WI38 (cell line): Measurements from ENCODE around the gene BBIP1.

Source experiments
- H3K4me3 ChIP-seq: 2 replicates; pipeline ENCODE4 v1.5.1; 2011; ENCODE audit warnings: low read depth, mild to moderate bottlenecking, control low read depth, low read length
- TF ChIP-seq, protein P1 (sequence below): IDR thresholded peaks from 2 replicates; pipeline ENCODE4 v1.5.1; 2012; ENCODE audit warnings: low read depth, mild to moderate bottlenecking, control low read depth, low read length

BBIP1 gene

DNA sequence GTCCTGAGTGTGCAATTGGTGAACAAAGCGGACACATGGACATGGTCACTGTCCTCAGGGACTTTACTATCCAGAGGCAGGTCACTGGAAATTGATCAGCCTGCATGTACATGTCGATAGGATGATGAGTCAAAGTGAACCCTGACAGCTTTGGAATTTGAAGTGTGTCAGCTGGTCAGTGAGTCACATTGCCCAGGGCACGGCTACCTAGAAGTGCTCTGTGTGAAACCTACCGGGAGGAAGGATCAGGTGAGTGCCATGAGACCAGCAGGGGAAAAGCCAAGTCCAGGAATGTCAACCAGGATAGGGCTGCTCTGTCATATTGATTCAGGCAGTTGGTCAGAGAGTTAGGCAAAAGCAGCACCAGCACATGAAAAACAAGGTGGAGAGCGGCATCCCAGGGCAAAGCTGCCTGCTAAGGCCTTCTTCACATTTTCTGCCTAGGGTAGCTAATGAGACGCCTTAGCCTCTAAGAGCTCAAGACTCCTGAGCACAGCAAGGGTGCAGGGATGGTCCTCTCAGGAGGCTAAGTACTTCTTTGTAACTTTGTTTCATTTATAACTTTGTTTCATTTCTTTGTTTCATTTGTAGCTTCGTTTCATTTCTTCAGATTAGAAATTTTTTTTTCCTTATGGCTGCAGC is 66.6 kb downstream of the BBIP1 start:
- no peak overlapping the region for H3K4me3 ChIP-seq
- TF ChIP-seq, protein P1, sequence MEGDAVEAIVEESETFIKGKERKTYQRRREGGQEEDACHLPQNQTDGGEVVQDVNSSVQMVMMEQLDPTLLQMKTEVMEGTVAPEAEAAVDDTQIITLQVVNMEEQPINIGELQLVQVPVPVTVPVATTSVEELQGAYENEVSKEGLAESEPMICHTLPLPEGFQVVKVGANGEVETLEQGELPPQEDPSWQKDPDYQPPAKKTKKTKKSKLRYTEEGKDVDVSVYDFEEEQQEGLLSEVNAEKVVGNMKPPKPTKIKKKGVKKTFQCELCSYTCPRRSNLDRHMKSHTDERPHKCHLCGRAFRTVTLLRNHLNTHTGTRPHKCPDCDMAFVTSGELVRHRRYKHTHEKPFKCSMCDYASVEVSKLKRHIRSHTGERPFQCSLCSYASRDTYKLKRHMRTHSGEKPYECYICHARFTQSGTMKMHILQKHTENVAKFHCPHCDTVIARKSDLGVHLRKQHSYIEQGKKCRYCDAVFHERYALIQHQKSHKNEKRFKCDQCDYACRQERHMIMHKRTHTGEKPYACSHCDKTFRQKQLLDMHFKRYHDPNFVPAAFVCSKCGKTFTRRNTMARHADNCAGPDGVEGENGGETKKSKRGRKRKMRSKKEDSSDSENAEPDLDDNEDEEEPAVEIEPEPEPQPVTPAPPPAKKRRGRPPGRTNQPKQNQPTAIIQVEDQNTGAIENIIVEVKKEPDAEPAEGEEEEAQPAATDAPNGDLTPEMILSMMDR = no peak

- TF ChIP-seq, protein P1 = no peak
- no peak overlapping the region for H3K4me3 ChIP-seq
Observed at GRCh38 chr10:110851020-110851612, 67.9 kb downstream of the BBIP1 start.

GRCh38 chr10:110850099-110850498 is 68.9 kb downstream of the BBIP1 start:
- H3K4me3 ChIP-seq = no peak overlapping the region
- TF ChIP-seq, protein P1 = no peak
